Caco-2 (cell line): ENCODE data around the gene CTF1. TPM values are rescaled to one million over a fixed set of nuclear protein-coding genes. Genes with fewer than 3 reads are reported as not detected.

Experiments used
- BruUV-seq: library from RNA; stranded (reverse); fragments of 400-500 nt; replicated peaks from 2 replicates; lab custom pipeline; 2021; lab: Mats Ljungman, UMichigan
- CTCF ChIA-PET: fragments of 300-600 bp; sonication (Branson Sonifier 250); formaldehyde crosslinking; loops from one replicate; lab custom pipeline; 2022; ENCODE audit warnings: antibody characterized with exemption; lab: Charles Lee
- POLR2A ChIA-PET: fragments of 300-600 bp; sonication (Branson Sonifier 250); formaldehyde crosslinking; loops from one replicate; lab custom pipeline; 2022; ENCODE audit warnings: antibody characterized with exemption; lab: Charles Lee
- DNase-seq, 2 experiments: peaks; one replicate each; pipeline versions ENCODE4 v3.0.0 to v3.0.0-alpha.2; 2020 to 2022
- H3K27me3 ChIP-seq: replicated peaks from 2 replicates; pipeline ENCODE4 v1.6.0; 2011; ENCODE audit warnings: low read length; ENCODE audit not compliant: control insufficient read depth, insufficient read depth
- H3K36me3 ChIP-seq: 2 replicates; pipeline ENCODE4 v1.5.1; 2011; ENCODE audit warnings: low read length; ENCODE audit not compliant: control insufficient read depth, insufficient read depth
- H3K4me1 ChIP-seq: fragments of 250-450 bp; sonication (Bioruptor Pico); 2 replicates; pipeline ENCODE4 v1.5.1; 2020; ENCODE audit warnings: mild to moderate bottlenecking
- H3K4me3 ChIP-seq: 2 replicates; pipeline ENCODE4 v1.5.1; 2011; ENCODE audit warnings: low read depth, mild to moderate bottlenecking, control low read depth, low read length
- H3K9me3 ChIP-seq: fragments of 250-450 bp; sonication (Bioruptor Pico); 2 replicates; pipeline ENCODE4 v1.5.1; 2020; ENCODE audit warnings: mild to moderate bottlenecking, moderate library complexity
- H3K27ac Mint-ChIP-seq: one replicate; pipeline ENCODE4 v1.8.0; 2022; ENCODE audit warnings: mixed read lengths; ENCODE audit not compliant: unreplicated experiment
- H3K27me3 Mint-ChIP-seq: one replicate; pipeline ENCODE4 v1.8.0; 2022; ENCODE audit warnings: mixed read lengths; ENCODE audit not compliant: insufficient read depth, unreplicated experiment
- H3K36me3 Mint-ChIP-seq: one replicate; pipeline ENCODE4 v1.8.0; 2022; ENCODE audit warnings: mild to moderate bottlenecking, mixed read lengths; ENCODE audit not compliant: insufficient read depth, unreplicated experiment
- H3K4me1 Mint-ChIP-seq: one replicate; pipeline ENCODE4 v1.8.0; 2022; ENCODE audit warnings: low read depth, mixed read lengths; ENCODE audit not compliant: unreplicated experiment
- H3K4me3 Mint-ChIP-seq: one replicate; pipeline ENCODE4 v1.8.0; 2022; ENCODE audit warnings: mild to moderate bottlenecking, moderate library complexity, mixed read lengths; ENCODE audit not compliant: unreplicated experiment
- H3K9me3 Mint-ChIP-seq: one replicate; pipeline ENCODE4 v1.8.0; 2022; ENCODE audit warnings: mixed read lengths; ENCODE audit not compliant: unreplicated experiment
- intact Hi-C: fragments of 100-400 bp; cut with micrococcal nuclease; formaldehyde crosslinking; loops from one replicate; pipeline ENCODE4 v1.10.0; 2022; ENCODE audit not compliant: unreplicated experiment
- total RNA-seq: library from RNA; stranded (reverse); gene quantifications from 2 replicates; pipeline ENCODE4 v1.2.3, GENCODE V29; 2022
- TF ChIP-seq, protein P1 (sequence below), 2 experiments: fragments of 200-600 bp in 1 of 2; IDR thresholded peaks; 1 replicate in 1 of 2; 2 replicates in 1 of 2; pipeline versions ENCODE4 v1.5.1 to v1.8.0; 2011 to 2022; ENCODE audit warnings: antibody characterized with exemption in 1 of 2, control low read depth in 1 of 2, inconsistent platforms in 1 of 2, low read depth in 1 of 2, low read length in 1 of 2, mild to moderate bottlenecking in 1 of 2, moderate library complexity in 1 of 2; ENCODE audit not compliant: insufficient read depth in 1 of 2, severe bottlenecking in 1 of 2, unreplicated experiment in 1 of 2

CTF1 gene
- total RNA-seq, 1 experiment from 2014 or later: 2.4 TPM

DNA sequence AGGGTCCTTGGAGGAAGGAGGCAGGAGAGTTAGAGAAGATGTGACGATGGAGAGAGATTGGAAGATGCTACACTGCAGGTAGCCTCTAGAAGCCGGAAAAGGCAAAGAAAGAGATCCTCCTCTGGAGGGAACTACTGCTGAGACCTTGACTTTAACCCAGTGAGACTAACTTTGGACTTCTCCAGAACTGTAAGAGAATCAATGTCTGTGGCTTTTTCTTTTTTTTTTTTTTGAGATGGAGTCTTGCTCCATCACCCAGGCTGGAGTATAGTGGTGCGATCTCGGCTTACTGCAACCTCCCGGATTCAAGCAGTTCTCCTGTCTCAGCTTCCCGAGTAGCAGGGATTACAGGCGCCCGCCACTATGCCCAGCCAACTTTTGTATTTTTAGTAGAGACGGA is 11.2 kb upstream of the CTF1 start:
- H3K4me1 ChIP-seq: no peaks in the 10 kb centered on the region

DNA sequence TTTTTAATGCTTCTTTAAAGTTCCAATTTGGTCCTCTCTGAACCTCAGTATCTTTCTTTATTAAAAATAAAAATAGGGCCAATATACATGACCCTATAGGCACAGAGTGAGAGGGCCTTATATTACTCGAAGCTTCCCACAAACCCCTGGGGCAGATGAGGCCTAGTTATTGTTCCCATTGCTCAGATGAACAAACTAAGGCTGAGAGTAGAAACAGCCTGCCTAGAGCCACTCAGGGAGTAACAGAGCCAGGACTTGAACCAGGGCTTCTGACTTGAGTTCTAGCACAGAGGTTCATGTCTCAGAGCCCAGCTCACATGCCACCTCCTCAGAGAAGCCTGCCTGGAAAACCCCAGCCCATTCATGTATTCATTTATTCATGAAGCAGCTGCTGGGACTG is 10.3 kb upstream of the CTF1 start:
- TF ChIP-seq, protein P1, sequence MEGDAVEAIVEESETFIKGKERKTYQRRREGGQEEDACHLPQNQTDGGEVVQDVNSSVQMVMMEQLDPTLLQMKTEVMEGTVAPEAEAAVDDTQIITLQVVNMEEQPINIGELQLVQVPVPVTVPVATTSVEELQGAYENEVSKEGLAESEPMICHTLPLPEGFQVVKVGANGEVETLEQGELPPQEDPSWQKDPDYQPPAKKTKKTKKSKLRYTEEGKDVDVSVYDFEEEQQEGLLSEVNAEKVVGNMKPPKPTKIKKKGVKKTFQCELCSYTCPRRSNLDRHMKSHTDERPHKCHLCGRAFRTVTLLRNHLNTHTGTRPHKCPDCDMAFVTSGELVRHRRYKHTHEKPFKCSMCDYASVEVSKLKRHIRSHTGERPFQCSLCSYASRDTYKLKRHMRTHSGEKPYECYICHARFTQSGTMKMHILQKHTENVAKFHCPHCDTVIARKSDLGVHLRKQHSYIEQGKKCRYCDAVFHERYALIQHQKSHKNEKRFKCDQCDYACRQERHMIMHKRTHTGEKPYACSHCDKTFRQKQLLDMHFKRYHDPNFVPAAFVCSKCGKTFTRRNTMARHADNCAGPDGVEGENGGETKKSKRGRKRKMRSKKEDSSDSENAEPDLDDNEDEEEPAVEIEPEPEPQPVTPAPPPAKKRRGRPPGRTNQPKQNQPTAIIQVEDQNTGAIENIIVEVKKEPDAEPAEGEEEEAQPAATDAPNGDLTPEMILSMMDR (IDR thresholded peaks at IDR 0.05; ENCODE audit: insufficient read depth in 1 of 2, low read depth in 1 of 2, low read length in 1 of 2, severe bottlenecking in 1 of 2, unreplicated experiment in 1 of 2): no peak
- Mint-ChIP-seq H3K9me3 (no peaks in the 10 kb centered on the region), H3K36me3 (peaks cover 24% of the 10 kb centered on the region), H3K4me1 (peaks cover 15% of the 10 kb centered on the region), H3K4me3 (no peak overlapping the region), H3K27ac (no peak overlapping the region), H3K27me3 (no peaks in the 10 kb centered on the region)
- Histone ChIP-seq H3K4me3 (no peak overlapping the region), H3K27me3 (no peaks in the 10 kb centered on the region), H3K9me3 (no peaks in the 10 kb centered on the region), H3K36me3 (no peaks in the 10 kb centered on the region), H3K4me1 (no peaks in the 10 kb centered on the region)
- intact Hi-C loops: no loop called here
- ChIA-PET POLR2A (no interaction called here), CTCF (no interaction called here)
- DNase-seq: no peak
- BruUV-seq: no TSS peak

More for the DNA sequence above, 11.2 kb upstream of the CTF1 start:
- H3K27me3 Mint-ChIP-seq: no peaks in the 10 kb centered on the region
- peaks cover 15% of the 10 kb centered on the region for H3K4me1 Mint-ChIP-seq
- no peaks in the 10 kb centered on the region for H3K9me3 Mint-ChIP-seq
- peaks cover 24% of the 10 kb centered on the region for H3K36me3 Mint-ChIP-seq
- H3K27ac Mint-ChIP-seq: no peak overlapping the region
- no peaks in the 10 kb centered on the region for H3K9me3 ChIP-seq
- no TSS peak for BruUV-seq
- TF ChIP-seq, protein P1 (IDR thresholded peaks at IDR 0.05; ENCODE audit: insufficient read depth in 1 of 2, low read depth in 1 of 2, low read length in 1 of 2, severe bottlenecking in 1 of 2, unreplicated experiment in 1 of 2): no peak
- no peak overlapping the region for H3K4me3 ChIP-seq
- intact Hi-C loops: no loop called here
- H3K27me3 ChIP-seq: no peaks in the 10 kb centered on the region
- ChIA-PET CTCF (no interaction called here), POLR2A (no interaction called here)
- H3K4me3 Mint-ChIP-seq: no peak overlapping the region
- no peaks in the 10 kb centered on the region for H3K36me3 ChIP-seq
- DNase-seq: no peak

DNA sequence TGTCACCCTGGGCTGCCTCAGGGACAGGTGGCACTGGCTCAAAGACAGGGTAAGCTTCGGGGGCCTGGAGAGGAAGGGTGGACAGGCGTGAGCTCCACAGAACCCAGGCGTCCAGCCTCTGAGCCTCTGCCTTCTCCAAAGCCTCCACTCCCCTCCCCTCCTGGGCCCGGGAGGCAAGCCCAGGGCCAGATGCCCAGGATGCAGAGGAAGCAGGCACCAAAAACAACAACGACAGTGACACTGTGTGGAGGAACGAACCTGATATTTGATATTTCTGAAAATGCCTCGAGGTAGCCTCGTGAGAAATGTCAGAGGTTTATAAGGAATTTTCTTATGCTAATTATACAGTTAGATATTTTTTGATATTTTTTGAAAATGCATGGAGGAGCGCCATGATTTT is 8.5 kb upstream of the CTF1 start:
- Mint-ChIP-seq H3K27me3 (no peaks in the 10 kb centered on the region), H3K4me3 (no peak overlapping the region), H3K27ac (no peak overlapping the region), H3K9me3 (no peaks in the 10 kb centered on the region), H3K36me3 (peaks cover 15% of the 10 kb centered on the region), H3K4me1 (peaks cover 4% of the 10 kb centered on the region)
- TF ChIP-seq, protein P1 (IDR thresholded peaks at IDR 0.05; ENCODE audit: insufficient read depth in 1 of 2, low read depth in 1 of 2, low read length in 1 of 2, severe bottlenecking in 1 of 2, unreplicated experiment in 1 of 2): no peak
- intact Hi-C loops: no loop called here
- H3K9me3 ChIP-seq: no peaks in the 10 kb centered on the region
- no peak for DNase-seq
- H3K4me3 ChIP-seq: no peak overlapping the region
- no TSS peak for BruUV-seq
- no peaks in the 10 kb centered on the region for H3K27me3 ChIP-seq
- H3K36me3 ChIP-seq: no peaks in the 10 kb centered on the region; the same call in 1 of the 2 replicates
- ChIA-PET CTCF (no interaction called here), POLR2A (no interaction called here)
- 0 out of 2 replicates have a peak, but pooled peaks cover under 1% of the 10 kb centered on the region for H3K4me1 ChIP-seq
